CD4-positive, alpha-beta T cell treated with Interleukin-2 at 100 ng/mL for 4 hours (primary cell): ENCODE measurements around the gene ACSL1.
"Not testable (repeated sequence)": the region's sequence is repeated elsewhere in the genome, so short reads cannot be mapped to it uniquely, and the experiment has no call there.

Experiments used
- DNase-seq: peaks from one replicate; pipeline ENCODE4 v3.0.0-alpha.2; 2020; ENCODE audit warnings: low spot score

The ACSL1 gene

GRCh38 chr4:184752496-184753275, 73.1 kb downstream of the ACSL1 start:
- DNase-seq: no peak

GRCh38 chr4:184751585-184751956, 74.2 kb downstream of the ACSL1 start:
- no peak for DNase-seq

- no peak for DNase-seq
These were observed 74.7 kb downstream of the ACSL1 start for GRCh38 chr4:184750926-184751584.

GRCh38 chr4:184748251-184748652, 77.5 kb downstream of the ACSL1 start:
- no peak for DNase-seq

GRCh38 chr4:184747034-184747830, 78.5 kb downstream of the ACSL1 start:
- no peak for DNase-seq

GRCh38 chr4:184745831-184746795, 79.7 kb downstream of the ACSL1 start:
- peak; percentile 73 for DNase-seq

- DNase-seq: no peak
These were observed 81.5 kb downstream of the ACSL1 start for GRCh38 chr4:184744236-184744635.

GRCh38 chr4:184743650-184744049, 82.1 kb downstream of the ACSL1 start:
- no peak for DNase-seq

- not testable (repeated sequence) for DNase-seq
These were observed 84.1 kb downstream of the ACSL1 start for GRCh38 chr4:184741651-184742050.

GRCh38 chr4:184740980-184741391, 84.8 kb downstream of the ACSL1 start:
- no peak for DNase-seq

GRCh38 chr4:184739575-184739974, 86.2 kb downstream of the ACSL1 start:
- DNase-seq: not testable (repeated sequence)

GRCh38 chr4:184734758-184735157, 91.0 kb downstream of the ACSL1 start:
- no peak for DNase-seq

- peak; percentile 96 for DNase-seq
These were observed 91.9 kb downstream of the ACSL1 start, which contains the start of gene CENPU for GRCh38 chr4:184733654-184734524. Gene CENPU, minus strand, starts transcription at chr4:184734096. Its CDS starts 34 bp downstream, at chr4:184734062.

- DNase-seq: no peak
These were observed 93.6 kb downstream of the ACSL1 start for GRCh38 chr4:184732126-184732525.

GRCh38 chr4:184731056-184731455, 94.7 kb downstream of the ACSL1 start:
- DNase-seq: no peak

- DNase-seq: no peak
These were observed 95.8 kb downstream of the ACSL1 start for GRCh38 chr4:184729946-184730345.

- no peak for DNase-seq
These were observed 96.9 kb downstream of the ACSL1 start for GRCh38 chr4:184728858-184729257.

GRCh38 chr4:184727430-184727829, 98.3 kb downstream of the ACSL1 start:
- no peak for DNase-seq

GRCh38 chr4:184722798-184723197, 103.0 kb downstream of the ACSL1 start:
- no peak for DNase-seq

GRCh38 chr4:184721254-184721653, 104.5 kb downstream of the ACSL1 start:
- no peak for DNase-seq
